Measurements from ENCODE around the gene RNF133. TPM values are rescaled to one million over a fixed set of nuclear protein-coding genes. Genes with fewer than 3 reads are reported as not detected.

Gene RNF133
- total RNA-seq, 1 donor from 2014 or later: 0.41 TPM

DNA sequence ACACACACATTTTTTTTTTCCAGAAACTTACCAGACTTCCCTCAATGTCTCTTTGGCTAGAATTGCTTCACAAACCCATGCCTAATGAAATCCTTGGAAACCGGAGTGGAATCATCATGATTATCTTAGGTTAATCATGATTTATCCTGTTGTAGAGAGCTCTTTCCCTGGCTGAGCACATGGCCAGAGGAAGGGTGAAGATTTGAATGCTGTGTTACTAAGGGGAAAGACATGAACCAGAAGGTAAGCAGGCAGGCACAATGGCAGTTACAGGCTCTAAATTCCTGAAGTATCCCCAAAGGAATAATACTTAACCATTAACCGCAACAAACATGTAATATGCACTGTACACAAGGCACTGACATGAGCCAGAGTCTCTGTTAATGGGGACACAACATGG lies 7.9 kb upstream of the RNF133 start:
- Histone ChIP-seq H3K27me3 (ENCODE audit: low read depth) (no peaks in the 10 kb centered on the region), H3K9me3 (replicated peaks) (no peaks in the 10 kb centered on the region), H3K4me3 (no peak overlapping the region), H3K36me3 (no peaks in the 10 kb centered on the region), H3K27ac (replicated peaks) (no peak overlapping the region), H3K4me1 (peaks cover 4% of the 10 kb centered on the region)
- TF ChIP-seq, protein P1, sequence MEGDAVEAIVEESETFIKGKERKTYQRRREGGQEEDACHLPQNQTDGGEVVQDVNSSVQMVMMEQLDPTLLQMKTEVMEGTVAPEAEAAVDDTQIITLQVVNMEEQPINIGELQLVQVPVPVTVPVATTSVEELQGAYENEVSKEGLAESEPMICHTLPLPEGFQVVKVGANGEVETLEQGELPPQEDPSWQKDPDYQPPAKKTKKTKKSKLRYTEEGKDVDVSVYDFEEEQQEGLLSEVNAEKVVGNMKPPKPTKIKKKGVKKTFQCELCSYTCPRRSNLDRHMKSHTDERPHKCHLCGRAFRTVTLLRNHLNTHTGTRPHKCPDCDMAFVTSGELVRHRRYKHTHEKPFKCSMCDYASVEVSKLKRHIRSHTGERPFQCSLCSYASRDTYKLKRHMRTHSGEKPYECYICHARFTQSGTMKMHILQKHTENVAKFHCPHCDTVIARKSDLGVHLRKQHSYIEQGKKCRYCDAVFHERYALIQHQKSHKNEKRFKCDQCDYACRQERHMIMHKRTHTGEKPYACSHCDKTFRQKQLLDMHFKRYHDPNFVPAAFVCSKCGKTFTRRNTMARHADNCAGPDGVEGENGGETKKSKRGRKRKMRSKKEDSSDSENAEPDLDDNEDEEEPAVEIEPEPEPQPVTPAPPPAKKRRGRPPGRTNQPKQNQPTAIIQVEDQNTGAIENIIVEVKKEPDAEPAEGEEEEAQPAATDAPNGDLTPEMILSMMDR (IDR thresholded peaks at IDR 0.05; ENCODE audit: borderline replicate concordance): no peak
- no peak for DNase-seq
- intact Hi-C loops (cut with micrococcal nuclease): no loop called here

DNA sequence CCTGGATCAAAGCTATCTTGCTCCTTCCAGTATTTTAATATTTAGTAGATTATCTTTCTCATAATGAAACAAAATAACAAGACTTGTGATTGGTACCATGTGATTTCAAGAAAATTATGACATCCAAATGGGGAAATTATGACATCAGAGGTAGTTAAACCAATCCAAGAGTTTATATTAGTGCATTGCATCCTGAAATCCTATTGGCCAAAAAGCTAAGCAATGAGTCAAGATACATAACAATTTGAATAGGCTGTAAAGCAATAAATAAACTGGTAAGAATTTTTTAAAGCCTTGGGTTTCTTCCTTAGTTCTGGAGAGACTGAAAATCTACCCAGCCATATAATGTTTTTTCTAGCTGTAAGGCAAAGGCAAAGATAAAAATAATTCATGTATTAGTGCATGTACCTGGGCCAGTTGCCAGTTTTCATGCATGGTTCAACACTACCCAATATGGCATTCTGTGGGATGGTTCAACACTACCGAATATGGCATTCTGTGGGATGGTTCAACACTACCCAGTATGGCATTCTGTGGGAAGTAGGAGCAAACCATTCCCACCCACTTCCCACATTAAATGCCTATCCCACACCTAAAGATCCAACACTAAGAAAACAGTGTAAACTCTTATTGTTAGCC lies 4.1 kb upstream of the RNF133 start, which contains the start of gene RNF148:
Gene RNF148 (minus strand): TSS at position 51 of the 639 bp plus-strand sequence. CDS start 172 bp downstream, outside the sequence.
- Histone ChIP-seq H3K4me3 (no peak within 1 kb of the TSS), H3K27me3 (ENCODE audit: low read depth) (no peaks in the 10 kb centered on the region), H3K4me1 (peaks cover 4% of the 10 kb centered on the region), H3K36me3 (no peaks in the 10 kb centered on the region), H3K9me3 (replicated peaks) (no peaks in the 10 kb centered on the region), H3K27ac (replicated peaks) (no peak within 1 kb of the TSS)
- intact Hi-C loops (cut with micrococcal nuclease): no loop called here
- TF ChIP-seq, protein P1 (IDR thresholded peaks at IDR 0.05; ENCODE audit: borderline replicate concordance): no peak
- no peak for DNase-seq

DNA sequence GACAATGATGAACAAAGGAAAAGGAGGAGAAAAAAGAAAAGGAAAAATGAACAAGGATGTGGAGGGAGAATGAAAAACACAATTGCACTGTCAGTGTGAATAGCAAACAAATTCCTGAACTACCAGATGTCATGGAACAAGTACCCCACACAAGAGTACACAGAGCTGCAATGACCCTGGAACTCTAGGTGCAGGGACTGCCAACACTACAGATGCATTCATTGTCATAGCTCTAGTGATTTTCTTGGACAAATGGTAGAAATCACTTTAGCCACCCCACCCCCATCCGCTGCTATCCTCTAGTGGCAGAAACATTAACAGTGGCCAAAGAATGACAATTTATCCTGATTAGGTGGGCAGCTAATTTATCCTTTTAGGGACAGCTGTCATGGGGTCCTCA lies 3.1 kb downstream of the RNF133 start:
- H3K4me3 ChIP-seq: no peak overlapping the region
- no peaks in the 10 kb centered on the region for H3K9me3 ChIP-seq (replicated peaks)
- TF ChIP-seq, protein P1 (IDR thresholded peaks at IDR 0.05; ENCODE audit: borderline replicate concordance): no peak
- no peak overlapping the region for H3K27ac ChIP-seq (replicated peaks)
- no peak for DNase-seq
- intact Hi-C loops (cut with micrococcal nuclease): no loop called here
- peaks cover 10% of the 10 kb centered on the region for H3K4me1 ChIP-seq
- H3K36me3 ChIP-seq: no peaks in the 10 kb centered on the region
- H3K27me3 ChIP-seq (ENCODE audit: low read depth): no peaks in the 10 kb centered on the region

DNA sequence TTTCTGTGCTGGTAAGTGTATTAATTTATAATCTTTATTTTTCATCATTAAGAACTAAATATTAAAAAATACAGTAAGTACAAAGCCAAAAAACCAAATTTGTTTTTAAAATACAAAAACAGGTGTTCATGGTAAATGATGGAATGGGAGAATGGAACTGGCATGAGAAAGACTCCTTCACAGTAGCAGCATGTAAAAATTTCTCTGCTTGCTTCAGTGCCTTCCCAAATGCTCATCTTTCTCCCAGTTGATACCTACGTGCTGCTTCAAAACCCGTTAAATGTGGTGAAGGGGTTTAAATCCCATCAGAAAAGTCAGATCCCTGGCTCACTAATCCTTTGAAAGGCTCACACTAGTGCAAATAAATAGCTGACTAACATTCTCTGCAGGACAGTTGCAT lies 4.2 kb downstream of the RNF133 start:
- no peak for DNase-seq
- intact Hi-C loops (cut with micrococcal nuclease): no loop called here
- H3K9me3 ChIP-seq (replicated peaks): no peaks in the 10 kb centered on the region
- H3K27me3 ChIP-seq (ENCODE audit: low read depth): no peaks in the 10 kb centered on the region
- H3K4me1 ChIP-seq: peaks cover 10% of the 10 kb centered on the region
- H3K4me3 ChIP-seq: no peak overlapping the region
- H3K36me3 ChIP-seq: no peaks in the 10 kb centered on the region
- TF ChIP-seq, protein P1 (IDR thresholded peaks at IDR 0.05; ENCODE audit: borderline replicate concordance): no peak
- H3K27ac ChIP-seq (replicated peaks): no peak overlapping the region

DNA sequence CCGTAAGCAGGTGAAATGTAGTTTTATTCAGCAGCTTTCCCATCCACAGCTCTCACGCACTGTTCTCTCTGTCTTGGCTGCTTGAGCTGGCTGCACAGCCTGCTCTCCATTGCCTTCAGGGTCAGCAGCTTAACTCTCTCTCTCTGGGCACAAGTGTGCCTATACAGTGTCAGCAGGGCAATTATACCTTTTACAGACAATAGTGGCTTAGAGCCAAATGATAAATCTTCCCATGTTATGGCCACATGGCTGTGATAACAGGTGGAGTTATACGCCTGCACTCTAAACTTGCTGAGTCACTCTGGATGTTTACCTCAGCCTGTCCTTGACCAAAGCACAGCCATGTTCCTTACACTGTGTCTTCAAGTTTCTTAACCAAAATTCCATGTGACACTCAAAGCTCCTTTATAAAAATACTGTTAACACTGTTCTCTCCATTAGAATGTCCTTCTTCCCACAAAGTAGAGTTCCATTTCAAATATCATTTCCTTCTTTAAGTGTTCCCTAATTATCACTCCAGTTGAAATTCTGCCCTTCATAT lies 6.1 kb downstream of the RNF133 start:
- Histone ChIP-seq H3K4me1 (peaks cover 18% of the 10 kb centered on the region), H3K27me3 (ENCODE audit: low read depth) (no peaks in the 10 kb centered on the region), H3K27ac (replicated peaks) (no peak overlapping the region), H3K4me3 (no peak overlapping the region), H3K9me3 (replicated peaks) (no peaks in the 10 kb centered on the region), H3K36me3 (no peaks in the 10 kb centered on the region)
- intact Hi-C loops (cut with micrococcal nuclease): no loop called here
- DNase-seq: no peak
- TF ChIP-seq, protein P1 (IDR thresholded peaks at IDR 0.05; ENCODE audit: borderline replicate concordance): no peak
